PFSK-1 (cell line): ENCODE measurements around the gene VWA5B2.

Experiments used
- FOXP2 ChIP-seq: optimal IDR thresholded peaks from 2 replicates; pipeline ENCODE3; 2011; ENCODE audit warnings: borderline replicate concordance, control low read depth, inconsistent platforms; ENCODE audit not compliant: insufficient read depth; ENCODE audit errors: extremely low read length, extremely low read depth
- POLR2AphosphoS5 ChIP-seq: IDR thresholded peaks from 2 replicates; pipeline ENCODE4 v1.6.1; 2012; ENCODE audit warnings: low read depth, mild to moderate bottlenecking, control low read depth, low read length, moderate library complexity
- SIN3A ChIP-seq: IDR thresholded peaks from 2 replicates; pipeline ENCODE4 v1.6.1; 2012; ENCODE audit warnings: mild to moderate bottlenecking, low read length, moderate library complexity, borderline replicate concordance; ENCODE audit not compliant: insufficient read depth
- TAF1 ChIP-seq: IDR thresholded peaks from 2 replicates; pipeline ENCODE4 v1.6.1; 2012; ENCODE audit warnings: low read length, control low read depth, borderline replicate concordance; ENCODE audit not compliant: insufficient read depth
- TF ChIP-seq, protein P1 (sequence below), 2 experiments: IDR thresholded peaks; 2 replicates each; pipeline versions ENCODE4 v1.6.1 to v1.8.0; 2011 to 2012; ENCODE audit warnings: low read depth in 2 of 2, low read length in 2 of 2, control low read depth in 1 of 2, inconsistent platforms in 1 of 2, mild to moderate bottlenecking in 1 of 2, moderate library complexity in 1 of 2; ENCODE audit not compliant: insufficient read depth in 1 of 2

VWA5B2 gene

GRCh38 chr3:184227481-184227935, 1.9 kb upstream of the VWA5B2 start:
- TF ChIP-seq, protein P1, sequence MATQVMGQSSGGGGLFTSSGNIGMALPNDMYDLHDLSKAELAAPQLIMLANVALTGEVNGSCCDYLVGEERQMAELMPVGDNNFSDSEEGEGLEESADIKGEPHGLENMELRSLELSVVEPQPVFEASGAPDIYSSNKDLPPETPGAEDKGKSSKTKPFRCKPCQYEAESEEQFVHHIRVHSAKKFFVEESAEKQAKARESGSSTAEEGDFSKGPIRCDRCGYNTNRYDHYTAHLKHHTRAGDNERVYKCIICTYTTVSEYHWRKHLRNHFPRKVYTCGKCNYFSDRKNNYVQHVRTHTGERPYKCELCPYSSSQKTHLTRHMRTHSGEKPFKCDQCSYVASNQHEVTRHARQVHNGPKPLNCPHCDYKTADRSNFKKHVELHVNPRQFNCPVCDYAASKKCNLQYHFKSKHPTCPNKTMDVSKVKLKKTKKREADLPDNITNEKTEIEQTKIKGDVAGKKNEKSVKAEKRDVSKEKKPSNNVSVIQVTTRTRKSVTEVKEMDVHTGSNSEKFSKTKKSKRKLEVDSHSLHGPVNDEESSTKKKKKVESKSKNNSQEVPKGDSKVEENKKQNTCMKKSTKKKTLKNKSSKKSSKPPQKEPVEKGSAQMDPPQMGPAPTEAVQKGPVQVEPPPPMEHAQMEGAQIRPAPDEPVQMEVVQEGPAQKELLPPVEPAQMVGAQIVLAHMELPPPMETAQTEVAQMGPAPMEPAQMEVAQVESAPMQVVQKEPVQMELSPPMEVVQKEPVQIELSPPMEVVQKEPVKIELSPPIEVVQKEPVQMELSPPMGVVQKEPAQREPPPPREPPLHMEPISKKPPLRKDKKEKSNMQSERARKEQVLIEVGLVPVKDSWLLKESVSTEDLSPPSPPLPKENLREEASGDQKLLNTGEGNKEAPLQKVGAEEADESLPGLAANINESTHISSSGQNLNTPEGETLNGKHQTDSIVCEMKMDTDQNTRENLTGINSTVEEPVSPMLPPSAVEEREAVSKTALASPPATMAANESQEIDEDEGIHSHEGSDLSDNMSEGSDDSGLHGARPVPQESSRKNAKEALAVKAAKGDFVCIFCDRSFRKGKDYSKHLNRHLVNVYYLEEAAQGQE (IDR thresholded peaks at IDR 0.05; ENCODE audit: insufficient read depth in 1 of 2, low read depth in 2 of 2, low read length in 2 of 2), result no peak
- TF ChIP-seq TAF1, result no peak
- no peak for TF ChIP-seq FOXP2
- no peak for TF ChIP-seq SIN3A
- no peak for TF ChIP-seq POLR2AphosphoS5

- TF ChIP-seq SIN3A, result no peak
- TF ChIP-seq POLR2AphosphoS5, result no peak
- TF ChIP-seq, protein P1 (IDR thresholded peaks at IDR 0.05; ENCODE audit: insufficient read depth in 1 of 2, low read depth in 2 of 2, low read length in 2 of 2), result no peak
- TF ChIP-seq TAF1, result no peak
- TF ChIP-seq FOXP2, result no peak
These were observed 828 bp upstream of the VWA5B2 start for GRCh38 chr3:184228376-184229137.

DNA sequence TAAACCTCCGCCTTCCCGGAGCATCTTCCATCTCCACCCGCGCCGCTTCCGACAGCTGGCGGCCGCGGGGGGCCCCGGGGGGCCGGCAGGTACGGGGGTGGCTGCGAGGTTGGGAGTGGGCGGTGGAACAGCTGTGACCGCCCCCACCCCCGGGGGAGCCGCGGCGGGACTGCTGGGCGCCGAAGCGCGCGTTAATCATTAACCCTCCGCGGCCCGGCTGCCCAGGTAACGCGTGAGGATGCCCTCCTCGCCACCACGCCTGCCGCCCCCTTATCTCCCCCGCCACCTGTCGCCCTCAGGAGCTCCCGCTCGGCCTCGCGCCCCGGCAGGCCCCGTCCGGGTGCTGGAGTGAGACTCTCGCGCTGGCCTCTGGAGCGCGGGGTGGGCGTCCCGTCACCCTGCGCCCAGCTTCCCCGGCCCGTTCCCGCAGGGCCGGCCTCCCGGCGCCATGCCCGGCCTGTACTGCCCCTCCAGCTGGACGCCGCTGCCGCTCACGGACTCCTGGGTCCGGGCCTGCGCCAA, 757 bp downstream of the VWA5B2 start:
- TF ChIP-seq POLR2AphosphoS5, result no peak
- TF ChIP-seq FOXP2, result no peak
- TF ChIP-seq TAF1, result no peak
- no peak for TF ChIP-seq SIN3A
- TF ChIP-seq, protein P1 (IDR thresholded peaks at IDR 0.05; ENCODE audit: insufficient read depth in 1 of 2, low read depth in 2 of 2, low read length in 2 of 2), result no peak

DNA sequence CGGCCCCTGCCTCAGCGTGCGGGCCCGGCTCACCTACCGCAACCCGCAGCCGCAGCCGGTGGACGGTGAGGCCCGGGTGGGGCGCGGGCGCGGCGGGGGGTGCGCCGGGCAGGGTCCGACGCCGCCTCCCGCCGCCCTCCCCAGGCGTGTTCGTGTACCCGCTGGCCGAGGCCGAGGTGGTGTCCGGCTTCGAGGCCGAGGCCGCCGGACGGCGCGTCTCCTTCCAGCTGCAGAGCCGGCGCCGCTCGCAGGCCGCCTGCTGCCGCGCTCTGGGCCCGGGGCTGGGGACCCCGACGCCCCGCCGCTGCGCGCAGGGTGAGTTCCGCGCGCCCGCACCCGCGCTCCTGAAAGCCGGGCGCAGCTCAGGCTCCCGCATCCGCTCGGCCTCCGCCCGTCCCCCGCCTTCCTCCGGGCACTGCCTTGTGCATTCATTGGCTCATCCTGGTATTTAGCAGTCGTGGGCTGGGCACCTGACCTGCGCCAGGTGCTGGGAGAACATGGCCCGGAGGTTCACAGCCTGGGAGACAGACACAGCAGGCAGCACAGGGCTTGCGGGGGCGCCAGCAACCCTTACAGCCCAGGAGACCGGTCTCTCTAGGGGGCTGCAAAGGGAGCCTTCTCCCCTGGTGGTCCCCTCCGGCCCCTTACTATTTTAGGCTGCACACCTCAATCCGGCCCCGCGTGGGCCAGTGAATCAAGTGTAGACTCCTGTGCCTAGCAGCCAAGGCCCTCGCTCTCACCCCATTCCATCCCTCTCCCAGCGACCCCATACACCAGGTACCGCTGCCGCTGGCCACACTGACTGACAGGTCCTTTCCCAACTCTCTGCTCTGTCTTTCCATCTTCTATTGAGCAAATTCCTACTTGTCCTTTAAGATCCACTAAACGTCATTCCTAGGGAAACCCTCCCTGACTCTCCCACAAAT, 1.5 kb downstream of the VWA5B2 start:
- TF ChIP-seq FOXP2 (no peak), POLR2AphosphoS5 (no peak), SIN3A (no peak), TAF1 (no peak)
- TF ChIP-seq, protein P1 (IDR thresholded peaks at IDR 0.05; ENCODE audit: insufficient read depth in 1 of 2, low read depth in 2 of 2, low read length in 2 of 2), result no peak
